ENCODE measurements around the gene ABI3BP. TPM values are rescaled to one million over a fixed set of nuclear protein-coding genes. Genes with fewer than 3 reads are reported as not detected.
"Not testable (repeated sequence)": the region's sequence is repeated elsewhere in the genome, so short reads cannot be mapped to it uniquely, and the experiment has no call there.

Gene ABI3BP
- polyA plus RNA-seq, 1 donor from 2014 or later, result not detected

DNA sequence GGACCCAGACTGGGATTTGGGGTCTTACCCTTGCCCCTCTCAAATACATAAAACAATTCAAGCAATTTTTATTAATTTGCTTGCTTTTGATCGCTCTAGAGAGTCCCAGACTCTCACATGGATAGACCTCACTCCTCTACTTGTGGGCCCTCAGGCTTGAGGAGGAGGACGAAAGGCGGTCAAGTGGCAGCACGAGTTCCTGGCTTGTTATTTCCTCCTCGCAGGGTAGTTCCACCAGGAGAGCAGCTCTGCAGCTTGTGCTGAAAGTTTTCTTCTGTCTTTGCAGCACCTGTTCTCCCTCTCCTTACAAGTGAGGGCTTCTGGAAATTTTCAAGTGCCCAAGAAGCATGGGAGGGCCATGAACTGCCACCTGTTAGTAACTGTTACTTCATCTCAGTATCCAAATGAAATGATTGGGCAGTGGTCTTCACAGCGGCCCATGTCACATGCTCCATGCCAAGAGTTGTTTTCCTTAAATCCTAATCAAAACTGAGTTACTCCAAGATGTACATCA lies 22.7 kb downstream of the ABI3BP start:
- peaks cover 3% of the 10 kb centered on the region for H3K27me3 Mint-ChIP-seq
- H3K36me3 Mint-ChIP-seq, result no peaks in the 10 kb centered on the region
- no peak overlapping the region for H3K4me3 Mint-ChIP-seq
- no peak overlapping the region for H3K27ac Mint-ChIP-seq
- H3K4me1 Mint-ChIP-seq, result no peaks in the 10 kb centered on the region
- peaks cover 0 to 2% (median 1%) of the 10 kb centered on the region in 3 donors for H3K9me3 Mint-ChIP-seq

- no peaks in the 10 kb centered on the region for H3K36me3 Mint-ChIP-seq
- no peak overlapping the region for H3K4me3 Mint-ChIP-seq
- H3K9me3 Mint-ChIP-seq, result peaks cover 0 to 5% (median 2%) of the 10 kb centered on the region in 3 donors
- peaks cover 3% of the 10 kb centered on the region for H3K27me3 Mint-ChIP-seq
- no peaks in the 10 kb centered on the region for H3K4me1 Mint-ChIP-seq
- H3K27ac Mint-ChIP-seq, result no peak overlapping the region
These were observed 24.0 kb downstream of the ABI3BP start for GRCh38 chr3:100968932-100969906.

GRCh38 chr3:100966807-100967206 lies 26.4 kb downstream of the ABI3BP start:
- H3K27me3 Mint-ChIP-seq, result peaks cover 3% of the 10 kb centered on the region
- no peaks in the 10 kb centered on the region for H3K36me3 Mint-ChIP-seq
- H3K4me1 Mint-ChIP-seq, result no peaks in the 10 kb centered on the region
- peaks cover 0 to 5% (median 2%) of the 10 kb centered on the region in 3 donors for H3K9me3 Mint-ChIP-seq
- no peak overlapping the region for H3K27ac Mint-ChIP-seq
- no peak overlapping the region for H3K4me3 Mint-ChIP-seq

DNA sequence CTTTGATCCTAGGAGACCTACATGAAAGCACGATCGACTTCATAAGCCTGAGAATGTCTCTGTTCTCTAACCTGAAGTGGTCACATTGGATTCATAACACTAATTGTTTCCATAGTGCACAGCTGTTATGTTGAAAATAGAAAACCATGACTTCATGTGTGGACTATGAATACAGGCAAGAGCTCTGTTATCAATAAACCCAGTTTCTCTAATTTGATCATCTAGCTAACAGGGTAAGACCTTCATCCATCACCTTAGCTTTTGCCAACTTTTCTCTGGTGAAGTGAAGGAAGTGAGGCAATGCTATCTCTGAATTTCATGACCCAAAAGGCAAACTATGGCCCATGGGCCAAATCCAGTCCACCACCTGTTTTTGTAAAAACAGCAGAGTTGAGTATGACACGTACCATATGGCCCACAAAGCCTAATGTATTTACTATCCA lies 27.2 kb downstream of the ABI3BP start:
- Mint-ChIP-seq H3K36me3 (no peaks in the 10 kb centered on the region), H3K27me3 (peaks cover 3% of the 10 kb centered on the region), H3K4me3 (no peak overlapping the region), H3K4me1 (no peaks in the 10 kb centered on the region), H3K27ac (no peak overlapping the region), H3K9me3 (peaks cover 0 to 5% (median 2%) of the 10 kb centered on the region in 3 donors)

DNA sequence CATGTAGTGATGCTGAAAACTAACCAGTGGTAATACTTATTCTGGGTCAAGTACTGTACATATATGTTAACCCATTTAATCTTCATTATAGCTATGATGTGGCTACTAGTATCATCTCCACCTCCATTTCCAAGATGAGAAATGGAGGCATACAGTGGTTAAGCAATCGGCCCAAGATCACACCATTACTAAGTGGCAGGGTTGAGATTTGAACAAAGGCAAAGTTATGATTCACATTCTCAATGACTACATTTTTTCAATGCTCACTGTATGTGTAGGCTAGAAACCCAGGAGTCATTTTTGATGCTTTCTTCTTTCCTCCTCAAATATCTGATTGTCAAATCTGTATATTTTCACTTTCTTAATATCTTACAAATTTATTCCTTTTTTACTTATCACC lies 30.2 kb downstream of the ABI3BP start:
- Mint-ChIP-seq H3K36me3 (no peaks in the 10 kb centered on the region), H3K9me3 (peaks cover 5 to 11% (median 5%) of the 10 kb centered on the region in 3 donors), H3K27me3 (no peaks in the 10 kb centered on the region), H3K4me3 (no peak overlapping the region), H3K4me1 (no peaks in the 10 kb centered on the region), H3K27ac (no peak overlapping the region)

DNA sequence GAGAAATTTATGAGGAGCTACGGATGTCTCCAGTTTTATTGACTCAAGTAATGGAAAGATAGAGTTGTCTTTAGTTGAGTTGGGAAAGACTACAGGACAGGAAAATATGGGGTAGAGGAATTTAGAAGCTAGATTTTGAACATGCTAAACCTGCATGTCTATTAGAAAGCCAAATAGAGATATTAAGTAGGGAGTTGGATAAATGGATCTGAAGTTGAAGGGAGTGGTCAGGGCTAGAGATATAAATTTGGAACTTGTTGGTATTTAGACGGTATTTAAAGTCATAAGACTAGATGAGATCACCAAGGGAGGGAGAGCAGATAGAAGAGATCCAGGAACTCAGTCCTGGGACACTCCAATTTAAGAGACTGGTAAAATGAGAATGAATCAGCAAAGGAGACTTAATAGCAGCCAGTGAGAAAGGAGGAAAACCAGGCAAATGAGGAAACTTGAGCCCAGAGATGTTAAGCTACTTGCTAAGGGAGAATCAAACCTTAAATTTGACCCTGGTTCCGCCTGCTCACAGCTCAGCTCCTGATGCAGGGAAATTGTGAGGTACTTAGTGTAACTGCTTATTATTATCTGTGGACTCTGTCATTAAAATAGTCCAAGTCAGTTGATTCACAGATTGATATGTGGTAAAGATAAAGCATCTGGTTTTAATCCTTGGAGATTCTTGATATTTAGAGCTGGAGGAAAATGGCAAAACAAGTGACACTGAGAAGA lies 35.8 kb downstream of the ABI3BP start:
- Mint-ChIP-seq H3K27me3 (no peaks in the 10 kb centered on the region), H3K27ac (no peak overlapping the region), H3K4me1 (no peaks in the 10 kb centered on the region), H3K9me3 (peaks cover 0 to 11% (median 5%) of the 10 kb centered on the region in 3 donors), H3K36me3 (no peaks in the 10 kb centered on the region), H3K4me3 (no peak overlapping the region)

GRCh38 chr3:100956276-100956675 lies 36.9 kb downstream of the ABI3BP start:
- H3K27ac Mint-ChIP-seq, result no peak overlapping the region
- H3K4me3 Mint-ChIP-seq, result no peak overlapping the region
- peaks cover 2% of the 10 kb centered on the region for H3K27me3 Mint-ChIP-seq
- H3K4me1 Mint-ChIP-seq, result no peaks in the 10 kb centered on the region
- peaks cover 0 to 11% (median 5%) of the 10 kb centered on the region in 3 donors for H3K9me3 Mint-ChIP-seq
- no peaks in the 10 kb centered on the region for H3K36me3 Mint-ChIP-seq

DNA sequence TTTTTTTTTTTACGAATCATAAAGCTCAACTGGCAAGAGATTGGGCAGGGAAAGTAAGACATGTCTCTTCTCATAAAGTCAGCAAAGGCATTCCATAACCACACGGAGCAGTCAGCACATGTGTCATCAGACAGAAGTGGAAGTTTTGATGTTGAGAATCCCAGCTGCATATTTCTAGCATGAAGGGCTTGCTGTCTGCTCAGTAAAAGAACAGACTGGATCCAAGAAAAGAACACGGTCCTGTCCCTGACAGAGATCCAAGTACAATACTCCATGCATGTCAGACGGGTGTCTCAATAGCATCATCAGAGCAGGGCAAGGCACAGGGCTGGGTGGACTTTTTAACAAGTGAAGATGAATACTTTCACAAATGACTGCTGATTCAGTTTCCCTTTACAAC lies 38.2 kb downstream of the ABI3BP start:
- no peak overlapping the region for H3K27ac Mint-ChIP-seq
- no peaks in the 10 kb centered on the region for H3K4me1 Mint-ChIP-seq
- H3K9me3 Mint-ChIP-seq, result peaks cover 0 to 5% (median 2%) of the 10 kb centered on the region in 3 donors
- peaks cover 2% of the 10 kb centered on the region for H3K27me3 Mint-ChIP-seq
- no peak overlapping the region for H3K4me3 Mint-ChIP-seq
- no peaks in the 10 kb centered on the region for H3K36me3 Mint-ChIP-seq

DNA sequence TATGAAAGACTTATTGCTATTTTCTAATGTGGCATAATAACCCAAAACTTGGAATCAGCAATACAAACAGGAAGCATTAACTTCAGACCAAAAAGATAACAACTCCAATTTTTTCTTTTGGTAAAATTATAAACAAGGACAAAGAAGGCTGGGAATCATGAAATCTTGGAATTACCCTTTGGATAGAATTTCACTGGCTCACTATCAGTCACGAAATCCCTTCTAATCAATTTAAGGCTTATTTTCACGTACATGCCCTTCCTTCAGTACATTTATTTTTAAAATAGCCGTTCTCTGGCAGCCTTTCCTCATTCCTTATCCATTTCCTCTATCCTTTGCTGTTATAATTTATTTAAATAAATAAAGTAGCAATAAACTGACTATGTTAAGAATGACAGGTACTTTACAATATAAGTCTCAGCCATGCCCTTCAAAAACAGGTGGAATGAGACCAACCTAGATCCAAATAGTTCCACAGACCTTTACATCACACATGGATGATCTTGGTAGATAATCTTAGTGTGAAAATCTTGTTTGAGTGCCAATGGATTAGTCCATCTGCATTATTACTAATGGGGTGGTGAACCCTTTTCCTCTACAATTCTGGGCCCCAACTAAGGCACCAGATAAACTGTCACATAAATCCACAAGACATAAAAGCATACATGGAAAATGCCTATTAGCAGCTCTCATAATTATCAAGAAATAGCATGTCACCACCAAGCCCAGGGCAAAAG lies 38.9 kb downstream of the ABI3BP start:
- Mint-ChIP-seq H3K27ac (no peak overlapping the region), H3K4me3 (no peak overlapping the region), H3K9me3 (peaks cover 0 to 2% (median 0%) of the 10 kb centered on the region in 3 donors)

DNA sequence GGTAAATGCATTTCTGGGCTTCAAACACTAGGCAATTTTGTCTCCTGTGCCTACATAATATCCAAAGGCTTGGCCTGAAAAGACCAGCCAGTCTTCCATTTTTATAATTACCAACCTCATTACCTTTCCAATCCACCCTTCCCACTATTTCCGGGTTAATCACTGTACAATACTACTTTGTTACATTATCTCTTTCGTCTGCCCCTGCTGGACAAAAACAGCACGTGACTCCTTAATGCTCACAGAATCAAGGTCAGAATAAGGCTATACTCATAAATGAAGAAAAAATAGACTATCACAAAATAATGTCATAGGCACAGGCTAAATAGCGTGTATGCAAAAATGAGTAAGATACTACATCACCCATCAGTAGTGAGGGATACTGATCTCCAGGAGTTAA lies 40.1 kb downstream of the ABI3BP start:
- peaks cover 0 to 2% (median 0%) of the 10 kb centered on the region in 3 donors for H3K9me3 Mint-ChIP-seq
- no peaks in the 10 kb centered on the region for H3K36me3 Mint-ChIP-seq
- no peak overlapping the region for H3K27ac Mint-ChIP-seq
- no peak overlapping the region for H3K4me3 Mint-ChIP-seq
- no peaks in the 10 kb centered on the region for H3K4me1 Mint-ChIP-seq
- peaks cover 2% of the 10 kb centered on the region for H3K27me3 Mint-ChIP-seq

More for the DNA sequence above, 38.9 kb downstream of the ABI3BP start:
- Mint-ChIP-seq H3K4me1 (no peaks in the 10 kb centered on the region), H3K36me3 (no peaks in the 10 kb centered on the region), H3K27me3 (peaks cover 2% of the 10 kb centered on the region)

DNA sequence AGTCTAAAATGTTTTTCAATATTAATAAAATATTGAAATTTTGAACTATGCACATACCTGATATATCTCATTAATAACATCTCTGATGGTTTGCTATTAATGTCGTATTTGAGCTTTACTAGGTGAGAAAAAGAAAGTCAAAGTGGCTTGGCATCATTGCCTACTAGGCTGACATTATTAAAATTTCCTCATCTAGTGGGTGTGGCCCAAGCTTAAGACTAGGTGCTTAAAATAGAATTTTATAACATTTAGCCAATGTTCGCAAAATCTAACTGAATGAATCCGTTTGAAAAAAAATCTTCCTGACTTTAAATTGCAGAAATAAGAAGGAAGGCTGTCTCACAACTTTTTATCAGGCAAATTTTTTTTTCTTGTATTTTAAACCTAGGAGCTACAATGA lies 46.1 kb downstream of the ABI3BP start:
- Mint-ChIP-seq H3K9me3 (peaks cover 0 to 2% (median 0%) of the 10 kb centered on the region in 3 donors), H3K27ac (no peak overlapping the region), H3K27me3 (peaks cover 4% of the 10 kb centered on the region), H3K4me1 (no peaks in the 10 kb centered on the region), H3K4me3 (no peak overlapping the region), H3K36me3 (no peaks in the 10 kb centered on the region)

GRCh38 chr3:100946096-100946495 lies 47.1 kb downstream of the ABI3BP start:
- H3K27ac Mint-ChIP-seq, H3K4me1 Mint-ChIP-seq, H3K27me3 Mint-ChIP-seq, H3K4me3 Mint-ChIP-seq, H3K36me3 Mint-ChIP-seq, H3K9me3 Mint-ChIP-seq: not testable (repeated sequence)

DNA sequence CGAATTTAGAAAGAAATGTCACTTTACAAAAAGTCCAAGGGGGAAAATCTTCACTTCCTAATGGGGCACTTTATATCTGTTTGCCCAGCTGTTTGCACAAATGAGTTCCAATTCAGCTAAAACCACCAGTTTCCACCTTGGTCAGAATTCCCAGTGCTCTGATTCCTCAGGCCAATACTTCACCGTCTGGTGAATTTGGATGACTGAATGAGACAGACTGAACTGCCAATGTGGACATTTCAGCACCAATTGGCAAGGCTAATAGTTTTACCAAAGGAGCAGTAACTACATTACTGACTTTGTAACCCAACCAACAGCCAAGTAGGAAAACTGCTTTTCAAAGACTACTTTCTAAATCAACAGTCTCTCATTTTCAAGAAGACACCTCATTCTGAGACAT lies 51.8 kb downstream of the ABI3BP start:
- Mint-ChIP-seq H3K36me3 (no peaks in the 10 kb centered on the region), H3K4me1 (no peaks in the 10 kb centered on the region), H3K9me3 (peaks cover 0 to 2% (median 0%) of the 10 kb centered on the region in 3 donors), H3K27ac (no peak overlapping the region), H3K27me3 (peaks cover 2% of the 10 kb centered on the region), H3K4me3 (no peak overlapping the region)

DNA sequence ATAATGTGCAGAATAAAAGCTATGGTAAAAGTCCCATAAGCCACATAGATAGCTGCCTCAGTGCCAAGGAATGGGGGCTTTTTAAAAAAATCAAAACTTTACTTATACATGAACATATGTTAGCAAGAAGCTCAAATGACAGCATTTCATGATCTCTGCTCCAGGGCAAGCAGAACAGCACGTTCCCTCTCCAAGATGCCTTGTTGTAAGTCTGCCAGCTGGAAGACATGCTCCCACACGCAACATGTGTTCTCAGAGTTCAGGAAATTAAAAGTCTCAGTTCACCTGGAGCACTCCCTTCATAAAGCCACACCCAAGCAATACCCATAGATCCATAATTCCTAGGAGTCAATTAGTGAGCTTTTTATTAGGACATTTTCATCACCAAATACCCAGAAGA lies 52.2 kb downstream of the ABI3BP start:
- H3K27me3 Mint-ChIP-seq, result peaks cover 2% of the 10 kb centered on the region
- no peak overlapping the region for H3K27ac Mint-ChIP-seq
- H3K4me3 Mint-ChIP-seq, result no peak overlapping the region
- H3K4me1 Mint-ChIP-seq, result no peaks in the 10 kb centered on the region
- H3K9me3 Mint-ChIP-seq, result peaks cover 0 to 2% (median 0%) of the 10 kb centered on the region in 3 donors
- H3K36me3 Mint-ChIP-seq, result no peaks in the 10 kb centered on the region

Data from IgD-negative memory B cell (primary cell).